ENCODE measurements around the gene MCRS1.

DNA sequence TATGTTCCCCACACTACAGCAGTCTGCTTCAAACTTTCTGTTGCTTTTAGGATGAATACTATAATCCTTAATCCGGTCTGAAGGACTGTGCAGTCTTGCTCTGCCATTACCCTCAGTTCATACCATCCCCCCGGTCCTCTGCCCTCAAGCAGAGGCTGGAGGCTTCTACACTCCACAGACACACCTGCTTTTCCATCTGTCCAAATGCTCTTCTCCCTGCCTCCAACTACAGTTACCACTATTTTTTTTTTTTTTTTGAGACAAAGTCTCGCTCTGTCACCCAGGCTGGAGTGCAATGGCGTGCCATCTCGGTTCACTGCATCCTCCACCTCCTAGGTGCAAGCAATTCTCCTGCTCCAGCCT, 48.4 kb downstream of the MCRS1 start:
- TF ChIP-seq, protein P1, sequence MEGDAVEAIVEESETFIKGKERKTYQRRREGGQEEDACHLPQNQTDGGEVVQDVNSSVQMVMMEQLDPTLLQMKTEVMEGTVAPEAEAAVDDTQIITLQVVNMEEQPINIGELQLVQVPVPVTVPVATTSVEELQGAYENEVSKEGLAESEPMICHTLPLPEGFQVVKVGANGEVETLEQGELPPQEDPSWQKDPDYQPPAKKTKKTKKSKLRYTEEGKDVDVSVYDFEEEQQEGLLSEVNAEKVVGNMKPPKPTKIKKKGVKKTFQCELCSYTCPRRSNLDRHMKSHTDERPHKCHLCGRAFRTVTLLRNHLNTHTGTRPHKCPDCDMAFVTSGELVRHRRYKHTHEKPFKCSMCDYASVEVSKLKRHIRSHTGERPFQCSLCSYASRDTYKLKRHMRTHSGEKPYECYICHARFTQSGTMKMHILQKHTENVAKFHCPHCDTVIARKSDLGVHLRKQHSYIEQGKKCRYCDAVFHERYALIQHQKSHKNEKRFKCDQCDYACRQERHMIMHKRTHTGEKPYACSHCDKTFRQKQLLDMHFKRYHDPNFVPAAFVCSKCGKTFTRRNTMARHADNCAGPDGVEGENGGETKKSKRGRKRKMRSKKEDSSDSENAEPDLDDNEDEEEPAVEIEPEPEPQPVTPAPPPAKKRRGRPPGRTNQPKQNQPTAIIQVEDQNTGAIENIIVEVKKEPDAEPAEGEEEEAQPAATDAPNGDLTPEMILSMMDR (tag by site-specific recombination; IDR thresholded peaks at IDR 0.05) = no peak
- no peak for TF ChIP-seq ZBTB20 (tag by site-specific recombination; IDR thresholded peaks at IDR 0.05)
